ENCODE data around the gene TTYH3. TPM values are rescaled to one million over a fixed set of nuclear protein-coding genes. Genes with fewer than 3 reads are reported as not detected.

The TTYH3 gene
- total and polyA plus RNA-seq, 2 of the 13 experiments (the other 11 are each of a cell fraction or from before 2014, with no cell fraction given): 26.3 to 50.0 TPM

GRCh38 chr7:2621948-2622640, 9.7 kb upstream of the TTYH3 start (continued):
- TF ChIP-seq ARID3A (IDR thresholded peaks at IDR 0.05; ENCODE audit: low read depth, low read length): no peak
- TF ChIP-seq KDM3A (CRISPR knock-in tag; IDR thresholded peaks at IDR 0.05; ENCODE audit: low read depth): peak; percentile 43; the same call in 1 of the 2 replicates
- peak; percentile 12; the same call in 1 of the 2 replicates for TF ChIP-seq MIER2 (CRISPR knock-in tag; IDR thresholded peaks at IDR 0.05)
- TF ChIP-seq AHDC1 (CRISPR knock-in tag; IDR thresholded peaks at IDR 0.05; ENCODE audit: borderline replicate concordance): peak; percentile 81
- peak; percentile 82; the same call in 1 of the 2 replicates for TF ChIP-seq SPEN (CRISPR knock-in tag; IDR thresholded peaks at IDR 0.05; ENCODE audit: low read depth)
- peak; percentile 24; the same call in 1 of the 2 replicates for TF ChIP-seq SNAPC5 (CRISPR knock-in tag; IDR thresholded peaks at IDR 0.05; ENCODE audit: borderline replicate concordance)
- no peak for TF ChIP-seq ZNF34 (CRISPR knock-in tag; IDR thresholded peaks at IDR 0.05; ENCODE audit: borderline replicate concordance)
- peak; percentile 45; the same call in 1 of the 2 replicates for TF ChIP-seq NFKB2 (CRISPR knock-in tag; IDR thresholded peaks at IDR 0.05; ENCODE audit: borderline replicate concordance)
- TF ChIP-seq RXRA (CRISPR knock-in tag; IDR thresholded peaks at IDR 0.05): peak; percentile 88
- peak; percentile 56; the same call in 1 of the 2 replicates for TF ChIP-seq KDM6A (CRISPR knock-in tag; IDR thresholded peaks at IDR 0.05; ENCODE audit: low read depth)
- TF ChIP-seq SRSF9 (IDR thresholded peaks at IDR 0.05; ENCODE audit: borderline replicate concordance, insufficient read depth, low read depth, low read length, poor library complexity, severe bottlenecking): no peak
- TF ChIP-seq ZXDC (CRISPR knock-in tag; IDR thresholded peaks at IDR 0.05): no peak
- no peak for TF ChIP-seq BRF2 (CRISPR knock-in tag; IDR thresholded peaks at IDR 0.05)
- peak; percentile 77 for TF ChIP-seq ZMAT3 (CRISPR knock-in tag; conservative IDR thresholded peaks at IDR 0.05)
- no peak for TF ChIP-seq ZKSCAN1 (IDR thresholded peaks at IDR 0.05; ENCODE audit: low read length)
- TF ChIP-seq RARG (CRISPR knock-in tag; IDR thresholded peaks at IDR 0.05; ENCODE audit: low read depth): no peak

Measured in HepG2 (cell line).